ENCODE measurements around the gene TRPC6.
"Not testable (repeated sequence)": the region's sequence is repeated elsewhere in the genome, so short reads cannot be mapped to it uniquely, and the experiment has no call there.

Gene TRPC6

GRCh38 chr11:101477926-101478325, 105.9 kb downstream of the TRPC6 start:
- DNase-seq (ENCODE audit: low read depth): no peak
- no peak overlapping the region for H3K4me3 ChIP-seq (replicated peaks; ENCODE audit: low read depth, low read length)
- TF ChIP-seq, protein P1, sequence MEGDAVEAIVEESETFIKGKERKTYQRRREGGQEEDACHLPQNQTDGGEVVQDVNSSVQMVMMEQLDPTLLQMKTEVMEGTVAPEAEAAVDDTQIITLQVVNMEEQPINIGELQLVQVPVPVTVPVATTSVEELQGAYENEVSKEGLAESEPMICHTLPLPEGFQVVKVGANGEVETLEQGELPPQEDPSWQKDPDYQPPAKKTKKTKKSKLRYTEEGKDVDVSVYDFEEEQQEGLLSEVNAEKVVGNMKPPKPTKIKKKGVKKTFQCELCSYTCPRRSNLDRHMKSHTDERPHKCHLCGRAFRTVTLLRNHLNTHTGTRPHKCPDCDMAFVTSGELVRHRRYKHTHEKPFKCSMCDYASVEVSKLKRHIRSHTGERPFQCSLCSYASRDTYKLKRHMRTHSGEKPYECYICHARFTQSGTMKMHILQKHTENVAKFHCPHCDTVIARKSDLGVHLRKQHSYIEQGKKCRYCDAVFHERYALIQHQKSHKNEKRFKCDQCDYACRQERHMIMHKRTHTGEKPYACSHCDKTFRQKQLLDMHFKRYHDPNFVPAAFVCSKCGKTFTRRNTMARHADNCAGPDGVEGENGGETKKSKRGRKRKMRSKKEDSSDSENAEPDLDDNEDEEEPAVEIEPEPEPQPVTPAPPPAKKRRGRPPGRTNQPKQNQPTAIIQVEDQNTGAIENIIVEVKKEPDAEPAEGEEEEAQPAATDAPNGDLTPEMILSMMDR (IDR thresholded peaks at IDR 0.05; ENCODE audit: low read length, missing control alignments): no peak

- DNase-seq (ENCODE audit: low read depth): no peak
- TF ChIP-seq, protein P1 (IDR thresholded peaks at IDR 0.05; ENCODE audit: low read length, missing control alignments): no peak
- H3K4me3 ChIP-seq (replicated peaks; ENCODE audit: low read depth, low read length): no peak overlapping the region
Measured at GRCh38 chr11:101476191-101476590, 107.6 kb downstream of the TRPC6 start.

GRCh38 chr11:101475699-101476098, 108.1 kb downstream of the TRPC6 start:
- H3K4me3 ChIP-seq (replicated peaks; ENCODE audit: low read depth, low read length): no peak overlapping the region
- no peak for DNase-seq (ENCODE audit: low read depth)
- TF ChIP-seq, protein P1 (IDR thresholded peaks at IDR 0.05; ENCODE audit: low read length, missing control alignments): no peak

DNA sequence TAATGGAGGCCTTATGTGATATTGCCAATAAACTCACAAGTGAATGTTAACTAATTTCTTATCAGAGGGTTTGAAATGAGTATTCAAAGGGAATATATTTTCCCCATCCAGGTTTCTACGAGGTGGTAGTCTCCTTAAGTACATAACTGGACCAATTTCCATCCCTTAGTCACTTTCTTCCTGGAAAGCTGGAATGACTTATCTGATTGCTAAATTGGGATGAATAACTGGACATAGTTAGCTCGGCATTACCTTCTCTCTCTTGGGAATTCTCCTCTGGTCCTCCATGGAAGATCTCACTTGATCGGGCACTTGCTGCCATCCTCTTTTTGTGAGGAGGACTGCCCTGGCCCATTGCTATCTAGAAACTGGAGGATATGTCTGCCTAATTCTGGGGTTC, 109.1 kb downstream of the TRPC6 start:
- DNase-seq (ENCODE audit: low read depth): no peak
- TF ChIP-seq, protein P1 (IDR thresholded peaks at IDR 0.05; ENCODE audit: low read length, missing control alignments): no peak
- H3K4me3 ChIP-seq (replicated peaks; ENCODE audit: low read depth, low read length): no peak overlapping the region

- H3K4me3 ChIP-seq (replicated peaks; ENCODE audit: low read depth, low read length): no peak overlapping the region
- TF ChIP-seq, protein P1 (IDR thresholded peaks at IDR 0.05; ENCODE audit: low read length, missing control alignments): no peak
- DNase-seq (ENCODE audit: low read depth): no peak
Measured at GRCh38 chr11:101470881-101471520, 112.8 kb downstream of the TRPC6 start.

GRCh38 chr11:101470419-101470818, 113.4 kb downstream of the TRPC6 start:
- no peak overlapping the region for H3K4me3 ChIP-seq (replicated peaks; ENCODE audit: low read depth, low read length)
- TF ChIP-seq, protein P1 (IDR thresholded peaks at IDR 0.05; ENCODE audit: low read length, missing control alignments): no peak
- DNase-seq (ENCODE audit: low read depth): no peak

GRCh38 chr11:101466352-101466751, 117.5 kb downstream of the TRPC6 start:
- TF ChIP-seq, protein P1 (IDR thresholded peaks at IDR 0.05; ENCODE audit: low read length, missing control alignments): no peak
- no peak overlapping the region for H3K4me3 ChIP-seq (replicated peaks; ENCODE audit: low read depth, low read length)
- DNase-seq (ENCODE audit: low read depth): no peak

- H3K4me3 ChIP-seq (replicated peaks; ENCODE audit: low read depth, low read length); DNase-seq (ENCODE audit: low read depth): not testable (repeated sequence)
Measured at GRCh38 chr11:101464388-101464787, 119.4 kb downstream of the TRPC6 start.
